GM23338 (cell line): ENCODE measurements around the gene PATE1. TPM values are rescaled to one million over a fixed set of nuclear protein-coding genes. Genes with fewer than 3 reads are reported as not detected.
"Not testable (repeated sequence)": the region's sequence is repeated elsewhere in the genome, so short reads cannot be mapped to it uniquely, and the experiment has no call there.

Experiments used
- ATAC-seq: fragments of 200-7000 bp; cut with Tn5 transposase; 3 replicates; pipeline ENCODE4 v1.9.1; 2020
- DNase-seq: peaks from one replicate; pipeline ENCODE4 v3.0.0-alpha.2; 2015; ENCODE audit warnings: low spot score
- H2AFZ ChIP-seq: fragments of 200-600 bp; sonication (generic); 2 replicates; pipeline ENCODE4 v1.8.0; 2016; ENCODE audit warnings: antibody characterized with exemption, mild to moderate bottlenecking, moderate library complexity
- H3F3A ChIP-seq: fragments of 200-600 bp; sonication (generic); replicated peaks from 2 replicates; pipeline ENCODE4 v1.8.0; 2017; ENCODE audit warnings: antibody characterized with exemption, mixed run types, low read depth
- H3K27ac ChIP-seq: fragments of 200-600 bp; sonication (generic); 2 replicates; pipeline ENCODE4 v1.6.1; 2016; ENCODE audit warnings: low read depth
- H3K27me3 ChIP-seq: fragments of 200-600 bp; sonication (generic); 2 replicates; pipeline ENCODE4 v1.8.0; 2016; ENCODE audit warnings: mild to moderate bottlenecking, mixed run types, moderate library complexity; ENCODE audit not compliant: insufficient read depth
- H3K36me3 ChIP-seq: fragments of 200-600 bp; sonication (generic); 2 replicates; pipeline ENCODE4 v1.8.0; 2016; ENCODE audit warnings: mild to moderate bottlenecking; ENCODE audit not compliant: insufficient read depth
- H3K4me1 ChIP-seq: fragments of 200-600 bp; sonication (generic); 2 replicates; pipeline ENCODE4 v1.8.0; 2016; ENCODE audit warnings: mild to moderate bottlenecking, moderate library complexity; ENCODE audit not compliant: insufficient read depth
- H3K4me2 ChIP-seq: fragments of 200-600 bp; sonication (generic); 2 replicates; pipeline ENCODE4 v1.7.1; 2017; ENCODE audit warnings: mixed run types
- H3K4me3 ChIP-seq: fragments of 200-600 bp; sonication (generic); 2 replicates; pipeline ENCODE4 v1.6.1; 2016; ENCODE audit warnings: mixed run types
- H3K79me2 ChIP-seq: fragments of 200-600 bp; sonication (generic); replicated peaks from 2 replicates; pipeline ENCODE4 v1.8.0; 2017; ENCODE audit warnings: mild to moderate bottlenecking; ENCODE audit not compliant: insufficient read depth
- H3K9me2 ChIP-seq: fragments of 200-600 bp; sonication (generic); 2 replicates; pipeline ENCODE4 v1.8.0; 2017; ENCODE audit not compliant: insufficient read depth
- H4K20me1 ChIP-seq: fragments of 200-600 bp; sonication (generic); replicated peaks from 2 replicates; pipeline ENCODE4 v1.8.0; 2017; ENCODE audit warnings: mild to moderate bottlenecking; ENCODE audit not compliant: insufficient read depth
- H3K27ac Mint-ChIP-seq: 2 replicates; pipeline ENCODE4 v1.8.0; 2020; ENCODE audit warnings: inconsistent platforms, mild to moderate bottlenecking, moderate library complexity, mixed read lengths
- H3K27me3 Mint-ChIP-seq: 3 replicates; pipeline ENCODE4 v1.8.0; 2022; ENCODE audit warnings: low read depth, mild to moderate bottlenecking, moderate library complexity, mixed read lengths, inconsistent platforms; ENCODE audit not compliant: insufficient read depth, poor library complexity
- H3K36me3 Mint-ChIP-seq: 3 replicates; pipeline ENCODE4 v1.8.0; 2021; ENCODE audit warnings: low read depth, mild to moderate bottlenecking, inconsistent platforms, moderate library complexity, mixed read lengths
- H3K4me1 Mint-ChIP-seq: 3 replicates; pipeline ENCODE4 v1.8.0; 2020; ENCODE audit warnings: mild to moderate bottlenecking, inconsistent platforms, mixed read lengths
- H3K4me3 Mint-ChIP-seq: 3 replicates; pipeline ENCODE4 v1.8.0; 2021; ENCODE audit warnings: moderate library complexity, mild to moderate bottlenecking, inconsistent platforms, mixed read lengths
- H3K9me3 Mint-ChIP-seq: 3 replicates; pipeline ENCODE4 v1.8.0; 2020; ENCODE audit warnings: moderate library complexity, mild to moderate bottlenecking, inconsistent platforms, mixed read lengths
- ETS1 ChIP-seq: IDR thresholded peaks from 2 replicates; pipeline ENCODE4 v1.6.1; 2016; ENCODE audit warnings: antibody characterized with exemption
- EZH2 ChIP-seq: fragments of 200-600 bp; sonication (generic); IDR thresholded peaks from one replicate; pipeline ENCODE4 v1.8.0; 2017; ENCODE audit warnings: antibody characterized with exemption, mild to moderate bottlenecking, low read depth; ENCODE audit not compliant: unreplicated experiment
- POLR2AphosphoS5 ChIP-seq: IDR thresholded peaks from 2 replicates; pipeline ENCODE4 v1.6.1; 2016; ENCODE audit warnings: antibody characterized with exemption, low read depth
- STAT1 ChIP-seq: IDR thresholded peaks from one replicate; pipeline ENCODE4 v1.6.1; 2016; ENCODE audit warnings: antibody characterized with exemption; ENCODE audit not compliant: unreplicated experiment
- ZNF114 ChIP-seq: fragments of 250-450 bp; sonication (Bioruptor Pico); IDR thresholded peaks from 2 replicates; pipeline ENCODE4 v1.5.0; 2020; ENCODE audit warnings: mild to moderate bottlenecking, moderate library complexity
- polyA plus RNA-seq: library from polyadenylated mRNA; unstranded; fragments of >200 nt; fragmentation: Nextera tagmentation; extraction: Ambion mirVana; gene quantifications from 2 replicates; pipeline ENCODE4 v1.2.1, GENCODE V29; 2016
- total RNA-seq: library from RNA; depleted of rRNA; stranded (reverse); fragments of >200 nt; shearing (Covaris generic); gene quantifications from 2 replicates; pipeline ENCODE4 v1.2.3, GENCODE V29; 2014
- TF ChIP-seq, protein P1 (sequence below), 2 experiments: fragments of 200-600 bp in 1 of 2; sonication (generic) in 1 of 2; conservative IDR thresholded peaks; 2 replicates each; pipeline versions ENCODE4 v1.5.1 to v1.6.1; 2016 to 2017; ENCODE audit warnings: antibody characterized with exemption in 2 of 2, low read depth in 2 of 2, mild to moderate bottlenecking in 2 of 2, moderate library complexity in 1 of 2
- TF ChIP-seq, protein P2 (sequence below): IDR thresholded peaks from one replicate; pipeline ENCODE4 v1.6.1; 2018; ENCODE audit warnings: antibody characterized with exemption; ENCODE audit not compliant: unreplicated experiment

The PATE1 gene
- total and polyA plus RNA-seq, 2 experiments from 2014 or later, result not detected

DNA sequence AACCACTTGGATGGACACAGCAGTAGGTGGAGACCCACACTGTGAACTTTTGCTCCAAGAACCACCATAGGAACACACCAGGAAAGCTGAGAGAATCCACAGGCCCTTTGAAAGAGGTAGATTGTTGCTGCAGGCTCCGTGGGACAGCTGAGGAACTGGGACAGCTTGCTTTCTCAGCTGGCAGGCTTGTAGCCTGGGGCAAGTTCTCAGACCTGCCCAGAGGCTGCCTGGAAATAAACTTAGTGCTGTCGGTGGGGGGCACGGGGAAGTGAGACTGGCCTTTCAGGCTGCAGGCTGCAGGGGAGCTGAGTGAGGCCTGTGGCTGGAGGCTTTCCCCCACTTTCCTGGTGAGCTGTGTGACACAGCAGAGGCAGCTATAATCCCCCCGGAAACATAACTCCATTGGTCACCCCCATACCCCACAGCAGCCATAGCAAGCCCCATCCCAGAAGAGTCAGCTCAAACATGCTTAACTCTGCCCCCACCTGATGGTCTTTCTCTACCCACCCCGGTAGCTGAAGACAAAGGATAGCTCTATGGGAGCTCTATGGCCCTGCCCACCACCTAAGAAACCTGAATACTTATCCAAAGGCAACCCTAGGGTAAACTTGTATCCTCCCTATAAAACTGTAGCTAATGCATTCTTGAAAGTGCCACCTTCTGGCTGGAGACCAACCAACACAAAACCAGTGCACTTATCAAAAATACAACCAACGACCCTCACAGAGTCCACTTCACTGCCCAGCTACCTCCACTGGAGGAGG, 44.0 kb upstream of the PATE1 start:
- Histone ChIP-seq H3K4me2 (no peak overlapping the region), H3K4me1 (peaks cover 4% of the 10 kb centered on the region; the same call in 1 of the 2 replicates), H3K27me3 (no peaks in the 10 kb centered on the region), H3K79me2 (no peaks in the 10 kb centered on the region), H3K36me3 (no peaks in the 10 kb centered on the region), H3F3A (no peaks in the 10 kb centered on the region), H3K9me2 (no peaks in the 10 kb centered on the region), H3K4me3 (no peak overlapping the region), H2AFZ (no peak overlapping the region), H4K20me1 (no peaks in the 10 kb centered on the region), H3K27ac (no peak overlapping the region)
- peak; percentile 28 for DNase-seq
- H3K9me3 Mint-ChIP-seq, result no peaks in the 10 kb centered on the region; the same call in 1 of the 3 replicates
- peaks cover 13% of the 10 kb centered on the region for H3K4me1 Mint-ChIP-seq
- H3K27me3 Mint-ChIP-seq, result peaks cover 3% of the 10 kb centered on the region
- H3K36me3 Mint-ChIP-seq, result peaks cover 2% of the 10 kb centered on the region; the same call in 1 of the 3 replicates
- no peak overlapping the region for H3K4me3 Mint-ChIP-seq
- ATAC-seq, result peak; percentile 90
- peak overlapping the region; percentile 59; the same call in 1 of the 2 replicates for H3K27ac Mint-ChIP-seq
- no peak for TF ChIP-seq POLR2AphosphoS5

DNA sequence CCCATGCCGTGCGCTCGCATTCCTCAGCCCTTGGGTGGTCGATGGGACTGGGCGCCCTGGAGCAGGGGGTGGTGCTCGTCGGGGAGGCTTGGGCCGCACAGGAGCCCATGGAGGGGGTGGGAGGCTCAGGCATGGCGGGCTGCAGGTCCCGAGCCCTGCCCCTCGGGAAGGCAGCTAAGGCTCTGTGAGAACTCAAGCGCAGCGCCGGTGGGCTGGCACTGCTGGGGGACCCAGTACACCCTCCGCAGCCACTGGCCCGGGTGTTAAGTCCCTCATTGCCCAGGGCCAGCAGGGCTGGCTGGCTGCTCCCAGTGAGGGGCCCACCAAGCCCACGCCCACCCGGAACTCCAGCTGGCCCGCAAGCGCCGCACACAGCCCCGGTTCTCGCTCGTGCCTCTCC, 41.4 kb upstream of the PATE1 start:
- H3K4me2 ChIP-seq, H3K27ac ChIP-seq, H4K20me1 ChIP-seq, H2AFZ ChIP-seq, H3K4me1 ChIP-seq, DNase-seq, ATAC-seq, H3K27ac Mint-ChIP-seq, H3K36me3 Mint-ChIP-seq, H3F3A ChIP-seq, H3K79me2 ChIP-seq, H3K4me3 ChIP-seq, H3K36me3 ChIP-seq, H3K27me3 Mint-ChIP-seq, H3K27me3 ChIP-seq, H3K9me2 ChIP-seq, H3K4me3 Mint-ChIP-seq, H3K9me3 Mint-ChIP-seq: not testable (repeated sequence)
- H3K4me1 Mint-ChIP-seq, result peaks cover 13% of the 10 kb centered on the region

DNA sequence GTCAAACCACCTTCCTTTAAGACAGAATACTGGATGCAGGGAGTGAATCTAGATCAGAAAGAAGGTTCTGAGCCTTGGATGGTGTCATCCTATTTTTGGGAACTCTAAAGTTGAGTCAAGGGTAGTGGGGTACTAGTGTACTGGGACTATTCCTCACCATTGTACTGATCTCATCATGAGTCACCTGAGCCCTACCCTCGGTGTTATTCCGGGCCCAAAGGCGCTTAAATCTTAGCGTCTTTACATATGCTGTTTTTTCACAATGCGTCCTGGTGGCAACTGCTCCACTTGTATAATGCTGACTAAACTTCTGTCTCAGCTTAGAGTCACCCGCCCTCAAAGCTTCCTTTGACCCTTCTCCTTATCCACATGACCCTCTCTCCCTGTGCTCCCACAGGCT, 25.3 kb upstream of the PATE1 start:
- Histone ChIP-seq H3K4me2 (no peak overlapping the region), H3K27me3 (no peaks in the 10 kb centered on the region), H3K4me1 (no peaks in the 10 kb centered on the region), H2AFZ (no peak overlapping the region), H3K9me2 (no peaks in the 10 kb centered on the region), H3K4me3 (no peak overlapping the region), H3K36me3 (no peaks in the 10 kb centered on the region), H4K20me1 (no peaks in the 10 kb centered on the region), H3K27ac (no peak overlapping the region), H3F3A (no peaks in the 10 kb centered on the region), H3K79me2 (no peaks in the 10 kb centered on the region)
- H3K4me1 Mint-ChIP-seq, result no peaks in the 10 kb centered on the region
- no peaks in the 10 kb centered on the region for H3K27me3 Mint-ChIP-seq
- DNase-seq (no peak), ATAC-seq (no peak)
- H3K27ac Mint-ChIP-seq, result no peak overlapping the region
- H3K4me3 Mint-ChIP-seq, result no peak overlapping the region
- peaks cover 3% of the 10 kb centered on the region; the same call in 1 of the 3 replicates for H3K36me3 Mint-ChIP-seq
- TF ChIP-seq, protein P1, sequence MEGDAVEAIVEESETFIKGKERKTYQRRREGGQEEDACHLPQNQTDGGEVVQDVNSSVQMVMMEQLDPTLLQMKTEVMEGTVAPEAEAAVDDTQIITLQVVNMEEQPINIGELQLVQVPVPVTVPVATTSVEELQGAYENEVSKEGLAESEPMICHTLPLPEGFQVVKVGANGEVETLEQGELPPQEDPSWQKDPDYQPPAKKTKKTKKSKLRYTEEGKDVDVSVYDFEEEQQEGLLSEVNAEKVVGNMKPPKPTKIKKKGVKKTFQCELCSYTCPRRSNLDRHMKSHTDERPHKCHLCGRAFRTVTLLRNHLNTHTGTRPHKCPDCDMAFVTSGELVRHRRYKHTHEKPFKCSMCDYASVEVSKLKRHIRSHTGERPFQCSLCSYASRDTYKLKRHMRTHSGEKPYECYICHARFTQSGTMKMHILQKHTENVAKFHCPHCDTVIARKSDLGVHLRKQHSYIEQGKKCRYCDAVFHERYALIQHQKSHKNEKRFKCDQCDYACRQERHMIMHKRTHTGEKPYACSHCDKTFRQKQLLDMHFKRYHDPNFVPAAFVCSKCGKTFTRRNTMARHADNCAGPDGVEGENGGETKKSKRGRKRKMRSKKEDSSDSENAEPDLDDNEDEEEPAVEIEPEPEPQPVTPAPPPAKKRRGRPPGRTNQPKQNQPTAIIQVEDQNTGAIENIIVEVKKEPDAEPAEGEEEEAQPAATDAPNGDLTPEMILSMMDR (conservative IDR thresholded peaks at IDR 0.05; ENCODE audit: low read depth in 2 of 2), result no peak
- TF ChIP-seq, protein P2, sequence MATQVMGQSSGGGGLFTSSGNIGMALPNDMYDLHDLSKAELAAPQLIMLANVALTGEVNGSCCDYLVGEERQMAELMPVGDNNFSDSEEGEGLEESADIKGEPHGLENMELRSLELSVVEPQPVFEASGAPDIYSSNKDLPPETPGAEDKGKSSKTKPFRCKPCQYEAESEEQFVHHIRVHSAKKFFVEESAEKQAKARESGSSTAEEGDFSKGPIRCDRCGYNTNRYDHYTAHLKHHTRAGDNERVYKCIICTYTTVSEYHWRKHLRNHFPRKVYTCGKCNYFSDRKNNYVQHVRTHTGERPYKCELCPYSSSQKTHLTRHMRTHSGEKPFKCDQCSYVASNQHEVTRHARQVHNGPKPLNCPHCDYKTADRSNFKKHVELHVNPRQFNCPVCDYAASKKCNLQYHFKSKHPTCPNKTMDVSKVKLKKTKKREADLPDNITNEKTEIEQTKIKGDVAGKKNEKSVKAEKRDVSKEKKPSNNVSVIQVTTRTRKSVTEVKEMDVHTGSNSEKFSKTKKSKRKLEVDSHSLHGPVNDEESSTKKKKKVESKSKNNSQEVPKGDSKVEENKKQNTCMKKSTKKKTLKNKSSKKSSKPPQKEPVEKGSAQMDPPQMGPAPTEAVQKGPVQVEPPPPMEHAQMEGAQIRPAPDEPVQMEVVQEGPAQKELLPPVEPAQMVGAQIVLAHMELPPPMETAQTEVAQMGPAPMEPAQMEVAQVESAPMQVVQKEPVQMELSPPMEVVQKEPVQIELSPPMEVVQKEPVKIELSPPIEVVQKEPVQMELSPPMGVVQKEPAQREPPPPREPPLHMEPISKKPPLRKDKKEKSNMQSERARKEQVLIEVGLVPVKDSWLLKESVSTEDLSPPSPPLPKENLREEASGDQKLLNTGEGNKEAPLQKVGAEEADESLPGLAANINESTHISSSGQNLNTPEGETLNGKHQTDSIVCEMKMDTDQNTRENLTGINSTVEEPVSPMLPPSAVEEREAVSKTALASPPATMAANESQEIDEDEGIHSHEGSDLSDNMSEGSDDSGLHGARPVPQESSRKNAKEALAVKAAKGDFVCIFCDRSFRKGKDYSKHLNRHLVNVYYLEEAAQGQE, result no peak
- TF ChIP-seq STAT1 (no peak), ZNF114 (CRISPR knock-in tag) (no peak), EZH2 (no peak), ETS1 (no peak)
- peaks cover 23% of the 10 kb centered on the region for H3K9me3 Mint-ChIP-seq
